GM21447 (cell line): Measurements from ENCODE around the gene DSEL.

Experiments used
- ATAC-seq: cut with Tn5 transposase; IDR thresholded peaks from one replicate; pipeline ENCODE4 v1.9.1; 2021; ENCODE audit not compliant: unreplicated experiment

The DSEL gene

GRCh38 chr18:67516539-67517443, at the start of gene DSEL:
TSS of gene DSEL (minus strand) at chr18:67516720. CDS start at chr18:67514608, 2,112 bp downstream.
- peak; percentile 90 for ATAC-seq

GRCh38 chr18:67553437-67553836, 36.9 kb upstream of the DSEL start:
- no peak for ATAC-seq

- no peak for ATAC-seq
Observed at GRCh38 chr18:67550872-67551520, 34.5 kb upstream of the DSEL start.

- ATAC-seq: no peak
Observed at GRCh38 chr18:67549946-67550345, 33.4 kb upstream of the DSEL start.

GRCh38 chr18:67545681-67546080, 29.2 kb upstream of the DSEL start:
- no peak for ATAC-seq

- ATAC-seq: no peak
Observed at GRCh38 chr18:67540559-67540958, 24.0 kb upstream of the DSEL start.

- ATAC-seq: no peak
Observed at GRCh38 chr18:67531929-67532328, 15.4 kb upstream of the DSEL start.

- no peak for ATAC-seq
Observed at GRCh38 chr18:67525328-67526099, 9.0 kb upstream of the DSEL start.

- no peak for ATAC-seq
Observed at GRCh38 chr18:67520351-67520921, 3.9 kb upstream of the DSEL start.

GRCh38 chr18:67519592-67519991, 3.1 kb upstream of the DSEL start:
- no peak for ATAC-seq

GRCh38 chr18:67518566-67518965, 2.0 kb upstream of the DSEL start:
- no peak for ATAC-seq

GRCh38 chr18:67517444-67517765, 885 bp upstream of the DSEL start:
- ATAC-seq: no peak

- ATAC-seq: peak; percentile 45
Observed at GRCh38 chr18:67515942-67516538, 480 bp downstream of the DSEL start.

GRCh38 chr18:67514901-67515540, 1.5 kb downstream of the DSEL start:
- ATAC-seq: no peak

GRCh38 chr18:67514465-67514864, 2.1 kb downstream of the DSEL start:
- no peak for ATAC-seq

GRCh38 chr18:67513280-67513679, 3.2 kb downstream of the DSEL start:
- ATAC-seq: no peak

- no peak for ATAC-seq
Observed at GRCh38 chr18:67511840-67512239, 4.7 kb downstream of the DSEL start.

- ATAC-seq: no peak
Observed at GRCh38 chr18:67510831-67511230, 5.7 kb downstream of the DSEL start.

- no peak for ATAC-seq
Observed at GRCh38 chr18:67509741-67510391, 6.7 kb downstream of the DSEL start.

- no peak for ATAC-seq
Observed at GRCh38 chr18:67508146-67508545, 8.4 kb downstream of the DSEL start.
